HepG2 (cell line): Measurements from ENCODE around the gene FUT8. TPM values are rescaled to one million over a fixed set of nuclear protein-coding genes. Genes with fewer than 3 reads are reported as not detected.

Source experiments
- ASH2L ChIP-seq: fragments of 300-600, 200-600 bp; sonication (generic); IDR thresholded peaks from 2 replicates; pipeline ENCODE4 v1.7.0; 2017; ENCODE audit warnings: low read depth, mild to moderate bottlenecking, moderate library complexity, mixed read lengths, low read length; ENCODE audit not compliant: insufficient read length
- ESRRA ChIP-seq: sonication (generic); formaldehyde crosslinking; IDR thresholded peaks from 2 replicates; pipeline ENCODE4 v1.5.1; 2020; ENCODE audit warnings: mild to moderate bottlenecking, low read depth, missing genetic modification reagents
- HNF4A ChIP-seq: sonication (generic); formaldehyde crosslinking; IDR thresholded peaks from 2 replicates; pipeline ENCODE4 v1.4.0; 2020; ENCODE audit warnings: missing genetic modification reagents
- KLF13 ChIP-seq: sonication (generic); formaldehyde crosslinking; IDR thresholded peaks from 2 replicates; pipeline ENCODE4 v1.4.0; 2020; ENCODE audit warnings: mild to moderate bottlenecking, missing genetic modification reagents
- MZF1 ChIP-seq: sonication (generic); formaldehyde crosslinking; IDR thresholded peaks from 2 replicates; pipeline ENCODE4 v1.8.1; 2023; ENCODE audit warnings: mild to moderate bottlenecking, missing genetic modification reagents, borderline replicate concordance
- NCOR1 ChIP-seq: fragments of 200-600 bp; sonication (generic); IDR thresholded peaks from 2 replicates; pipeline ENCODE4 v1.7.0; 2017; ENCODE audit warnings: antibody characterized with exemption, low read length, borderline replicate concordance
- RCOR2 ChIP-seq: IDR thresholded peaks from 2 replicates; pipeline ENCODE4 v1.6.1; 2016; ENCODE audit warnings: missing biosample characterization, missing genetic modification reagents
- REST ChIP-seq, 2 experiments: IDR thresholded peaks; 2 replicates each; pipeline ENCODE4 v1.6.1; 2011 to 2012; ENCODE audit warnings: low read length in 2 of 2, borderline replicate concordance in 1 of 2, low read depth in 1 of 2, mild to moderate bottlenecking in 1 of 2, moderate library complexity in 1 of 2
- SOX6 ChIP-seq, 2 experiments: fragments of 450-650 bp in 1 of 2; sonication (generic) in 1 of 2; formaldehyde crosslinking in 1 of 2; IDR thresholded peaks; 2 replicates each; pipeline versions ENCODE4 v1.4.0 to v1.6.1; 2017 to 2020; ENCODE audit warnings: antibody characterized with exemption in 1 of 2, mild to moderate bottlenecking in 1 of 2, missing genetic modification reagents in 1 of 2
- TEAD3 ChIP-seq: optimal IDR thresholded peaks from 2 replicates; pipeline ENCODE3; 2016; ENCODE audit warnings: borderline replicate concordance
- ZBTB39 ChIP-seq: sonication (generic); formaldehyde crosslinking; IDR thresholded peaks from 2 replicates; pipeline ENCODE4 v1.5.0; 2020; ENCODE audit warnings: missing genetic modification reagents
- ZNF142 ChIP-seq: sonication (generic); formaldehyde crosslinking; IDR thresholded peaks from 2 replicates; pipeline ENCODE4 v1.4.0; 2020; ENCODE audit warnings: missing genetic modification reagents
- ZNF280B ChIP-seq: sonication (generic); formaldehyde crosslinking; IDR thresholded peaks from 2 replicates; pipeline ENCODE4 v1.5.0; 2020; ENCODE audit warnings: missing genetic modification reagents, mild to moderate bottlenecking, borderline replicate concordance
- ZNF333 ChIP-seq: sonication (generic); formaldehyde crosslinking; IDR thresholded peaks from 2 replicates; pipeline ENCODE4 v1.4.0; 2020; ENCODE audit warnings: mild to moderate bottlenecking, missing genetic modification reagents, borderline replicate concordance
- ZNF335 ChIP-seq: sonication (generic); formaldehyde crosslinking; IDR thresholded peaks from 2 replicates; pipeline ENCODE4 v1.4.0; 2020; ENCODE audit warnings: missing genetic modification reagents
- ZNF558 ChIP-seq: sonication (generic); formaldehyde crosslinking; IDR thresholded peaks from 2 replicates; pipeline ENCODE4 v1.9.0; 2022; ENCODE audit warnings: mild to moderate bottlenecking, missing genetic modification reagents, borderline replicate concordance
- polyA plus RNA-seq, 8 experiments: library from polyadenylated mRNA; depleted of rRNA in 3 of 8; stranded (reverse) in 7 of 8; unstranded in 1 of 8; fragments of >200 nt; fragmentation: Illumina TruSeq in 4 of 8; extraction: Trizol in 4 of 8; gene quantifications; 2 replicates each; pipeline versions ENCODE4 v1.2.1 to v1.2.3, GENCODE V29; 2011 to 2016; ENCODE audit warnings: low read depth in 4 of 8, missing spikeins in 1 of 8, mixed read lengths in 1 of 8; ENCODE audit not compliant: insufficient read depth in 1 of 8
- total RNA-seq, 5 experiments: library from RNA; depleted of rRNA; stranded (reverse); fragments of >200 nt; fragmentation: Illumina TruSeq; extraction: Trizol; gene quantifications; 2 replicates each; pipeline ENCODE4 v1.2.3, GENCODE V29; 2016; ENCODE audit warnings: low read depth in 1 of 5

FUT8 gene
- total and polyA plus RNA-seq, 2 of the 13 experiments (the other 11 are each of a cell fraction or from before 2014, with no cell fraction given) = 9.3 to 17.5 TPM

GRCh38 chr14:65753061-65753460 lies 340.5 kb downstream of the FUT8 start (continued):
- no peak for TF ChIP-seq REST (IDR thresholded peaks at IDR 0.05; ENCODE audit: borderline replicate concordance in 1 of 2, low read depth in 1 of 2, low read length in 2 of 2)
- no peak for TF ChIP-seq ZNF333 (CRISPR knock-in tag)
- peak; percentile 42 for TF ChIP-seq ASH2L
- peak; percentile 42 for TF ChIP-seq TEAD3 (CRISPR knock-in tag)
- no peak for TF ChIP-seq ZNF142
- TF ChIP-seq MZF1 (CRISPR knock-in tag) = no peak
- TF ChIP-seq NCOR1 = peak; percentile 65; the same call in 1 of the 2 replicates
- TF ChIP-seq KLF13 = no peak
- no peak for TF ChIP-seq ZNF335 (CRISPR knock-in tag)
- peak; percentile 73; the same call in 1 of the 2 replicates for TF ChIP-seq ESRRA (CRISPR knock-in tag)
- TF ChIP-seq HNF4A (CRISPR knock-in tag) = peak; percentile 94
- peak; percentile 74; the same call in 1 of the 2 replicates for TF ChIP-seq RCOR2 (CRISPR knock-in tag)
- peak; percentile 94 for TF ChIP-seq ZBTB39
- no peak for TF ChIP-seq ZNF280B (CRISPR knock-in tag)
- TF ChIP-seq SOX6 (IDR thresholded peaks at IDR 0.05) = no peak
- TF ChIP-seq SOX6 (CRISPR knock-in tag; IDR thresholded peaks at IDR 0.05) = peak; percentile 58; the same call in 1 of the 2 replicates
- no peak for TF ChIP-seq ZNF558 (CRISPR knock-in tag)
